ENCODE data around the gene SLC5A9. TPM values are rescaled to one million over a fixed set of nuclear protein-coding genes. Genes with fewer than 3 reads are reported as not detected.

Gene SLC5A9
- total RNA-seq, 4 donors from 2014 or later = 0.42 to 1.3 TPM; not detected in 2

GRCh38 chr1:48249868-48250267, 27.4 kb downstream of the SLC5A9 start:
- intact Hi-C loops (cut with DNase I) = no loop called here
- no peak overlapping the region for H3K4me3 ChIP-seq
- no peaks in the 10 kb centered on the region for H3K36me3 ChIP-seq
- no peak overlapping the region for H3K27ac ChIP-seq (replicated peaks in 1 of 4)
- no peaks in the 10 kb centered on the region for H3K27me3 ChIP-seq
- peaks cover 0 to 5% (median 0%) of the 10 kb centered on the region in 4 donors for H3K4me1 ChIP-seq
- no peak for DNase-seq (ENCODE audit: extremely low spot score)
- H3K9me3 ChIP-seq = no peaks in the 10 kb centered on the region
- 89% methylated on average over 3 of the region's 3 CpGs for WGBS
- TF ChIP-seq CTCF (IDR thresholded peaks at IDR 0.05) (no peak), POLR2A (IDR thresholded peaks at IDR 0.05; ENCODE audit: low read depth) (no peak), POLR2AphosphoS5 (IDR thresholded peaks at IDR 0.05) (no peak), EP300 (IDR thresholded peaks at IDR 0.05) (no peak)

GRCh38 chr1:48250572-48250971, 28.1 kb downstream of the SLC5A9 start:
- no peak for DNase-seq (ENCODE audit: extremely low spot score)
- no peak for TF ChIP-seq POLR2A (IDR thresholded peaks at IDR 0.05; ENCODE audit: low read depth)
- no peak for TF ChIP-seq EP300 (IDR thresholded peaks at IDR 0.05)
- TF ChIP-seq CTCF (IDR thresholded peaks at IDR 0.05) = no peak
- TF ChIP-seq POLR2AphosphoS5 (IDR thresholded peaks at IDR 0.05) = no peak
- Histone ChIP-seq H3K27ac (replicated peaks in 1 of 4) (no peak overlapping the region), H3K4me1 (peaks cover 0 to under 1% (median 0%) of the 10 kb centered on the region in 4 donors), H3K27me3 (no peaks in the 10 kb centered on the region), H3K9me3 (no peaks in the 10 kb centered on the region), H3K36me3 (no peaks in the 10 kb centered on the region), H3K4me3 (no peak overlapping the region)
- intact Hi-C loops (cut with DNase I) = no loop called here
- WGBS = 61% methylated on average over 3 of the region's 3 CpGs

DNA sequence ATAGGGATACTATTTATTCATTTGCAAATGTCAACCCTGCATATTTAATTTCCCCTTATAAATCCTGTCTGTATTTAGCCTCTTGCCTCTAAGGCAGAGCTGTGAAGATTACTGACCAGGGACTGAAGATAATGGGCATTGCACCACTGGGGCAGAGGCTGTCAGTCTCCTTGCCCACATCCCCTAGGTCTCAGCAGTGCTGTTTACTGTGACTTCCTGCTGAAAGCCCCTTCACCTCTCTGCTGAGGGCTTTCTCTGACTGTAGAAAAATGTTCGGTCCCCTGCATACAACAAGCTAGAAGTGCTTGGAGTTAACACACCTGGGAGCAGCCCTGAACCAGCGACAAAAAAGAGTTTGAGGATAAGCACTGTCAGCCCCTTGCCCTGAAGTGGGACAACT, 28.8 kb downstream of the SLC5A9 start:
- TF ChIP-seq EP300 (IDR thresholded peaks at IDR 0.05) (no peak), POLR2AphosphoS5 (IDR thresholded peaks at IDR 0.05) (no peak), CTCF (IDR thresholded peaks at IDR 0.05) (no peak), POLR2A (IDR thresholded peaks at IDR 0.05; ENCODE audit: low read depth) (no peak)
- no peaks in the 10 kb centered on the region for H3K4me1 ChIP-seq
- 88% methylated on average over 2 of the region's 2 CpGs for WGBS
- no peak for DNase-seq (ENCODE audit: extremely low spot score)
- H3K27me3 ChIP-seq = no peaks in the 10 kb centered on the region
- H3K27ac ChIP-seq (replicated peaks in 1 of 4) = no peak overlapping the region
- no peak overlapping the region for H3K4me3 ChIP-seq
- intact Hi-C loops (cut with DNase I) = no loop called here
- H3K9me3 ChIP-seq = no peaks in the 10 kb centered on the region
- no peaks in the 10 kb centered on the region for H3K36me3 ChIP-seq

GRCh38 chr1:48251821-48252220, 29.3 kb downstream of the SLC5A9 start:
- H3K4me3 ChIP-seq = no peak overlapping the region
- no peaks in the 10 kb centered on the region for H3K4me1 ChIP-seq
- H3K36me3 ChIP-seq = no peaks in the 10 kb centered on the region
- intact Hi-C loops (cut with DNase I) = no loop called here
- no peaks in the 10 kb centered on the region for H3K27me3 ChIP-seq
- no peak overlapping the region for H3K27ac ChIP-seq (replicated peaks in 1 of 4)
- TF ChIP-seq EP300 (IDR thresholded peaks at IDR 0.05) (no peak), POLR2AphosphoS5 (IDR thresholded peaks at IDR 0.05) (no peak), POLR2A (IDR thresholded peaks at IDR 0.05; ENCODE audit: low read depth) (no peak), CTCF (IDR thresholded peaks at IDR 0.05) (no peak)
- WGBS = 100% methylated on average over 3 of the region's 3 CpGs
- DNase-seq (ENCODE audit: extremely low spot score) = peak; percentile 79
- no peaks in the 10 kb centered on the region for H3K9me3 ChIP-seq

DNA sequence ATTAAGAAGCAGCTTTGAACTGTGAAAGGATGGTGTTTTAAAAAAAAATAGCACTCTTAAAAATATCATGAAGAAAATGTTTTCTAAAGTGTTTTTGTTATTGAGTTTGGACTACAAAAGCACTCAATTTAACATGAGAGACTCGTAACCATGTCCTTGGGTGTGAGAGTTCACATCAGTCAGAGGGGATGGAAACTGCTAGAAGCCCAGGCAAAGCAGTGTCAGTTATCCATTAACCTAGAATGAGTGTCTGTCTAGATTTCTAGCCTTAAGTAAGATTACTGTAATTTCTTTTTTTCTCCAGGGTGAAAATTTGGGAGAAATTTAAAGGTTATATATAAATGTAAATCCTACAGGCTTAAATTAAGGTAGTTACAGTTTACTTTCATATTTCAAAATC, 31.7 kb downstream of the SLC5A9 start:
- WGBS = 91% methylated on average over 1 of the region's 1 CpG
- Histone ChIP-seq H3K4me3 (no peak overlapping the region), H3K27ac (replicated peaks in 1 of 4) (no peak overlapping the region), H3K36me3 (peaks cover 0 to 3% (median 0%) of the 10 kb centered on the region in 4 donors), H3K9me3 (no peaks in the 10 kb centered on the region), H3K27me3 (no peaks in the 10 kb centered on the region), H3K4me1 (no peaks in the 10 kb centered on the region)
- no peak for DNase-seq (ENCODE audit: extremely low spot score)
- TF ChIP-seq POLR2A (IDR thresholded peaks at IDR 0.05; ENCODE audit: low read depth) = no peak
- no peak for TF ChIP-seq EP300 (IDR thresholded peaks at IDR 0.05)
- TF ChIP-seq POLR2AphosphoS5 (IDR thresholded peaks at IDR 0.05) = no peak
- no peak for TF ChIP-seq CTCF (IDR thresholded peaks at IDR 0.05)
- intact Hi-C loops (cut with DNase I) = no loop called here

Measured in esophagus muscularis mucosa (tissue), 4 donors.